IPS-20b (cell line): ENCODE measurements around the gene CTXND1.
A peak's percentile ranks its signal among the peaks of the same experiment; 100 is the strongest.

Source experiments
- H3K27ac ChIP-seq: one replicate; pipeline ENCODE4 v1.5.1; 2013; ENCODE audit warnings: low read length
- H3K27me3 ChIP-seq: 2 replicates; pipeline ENCODE4 v1.6.1; 2013; ENCODE audit warnings: mild to moderate bottlenecking, low read length, inconsistent platforms; ENCODE audit not compliant: insufficient read depth
- H3K36me3 ChIP-seq: 2 replicates; pipeline ENCODE4 v1.6.1; 2013; ENCODE audit warnings: low read depth, mild to moderate bottlenecking, inconsistent platforms, low read length, moderate library complexity; ENCODE audit not compliant: insufficient read depth
- H3K4me1 ChIP-seq: 2 replicates; pipeline ENCODE4 v1.6.1; 2013; ENCODE audit warnings: mild to moderate bottlenecking, control low read depth, inconsistent platforms, low read length, moderate library complexity; ENCODE audit not compliant: insufficient read depth
- H3K4me3 ChIP-seq: 2 replicates; pipeline ENCODE4 v1.5.1; 2013; ENCODE audit warnings: mild to moderate bottlenecking, low read length, inconsistent platforms
- H3K9ac ChIP-seq: 2 replicates; pipeline ENCODE4 v1.6.1; 2013; ENCODE audit warnings: low read depth, mild to moderate bottlenecking, inconsistent platforms, low read length, moderate library complexity
- H3K9me3 ChIP-seq: 2 replicates; pipeline ENCODE4 v1.6.1; 2013; ENCODE audit warnings: mild to moderate bottlenecking, low read depth, low read length, inconsistent platforms; ENCODE audit not compliant: insufficient read depth

CTXND1 gene

GRCh38 chr15:80231371-80231770 lies 20.6 kb downstream of the CTXND1 start:
- Histone ChIP-seq H3K36me3 (no peaks in the 10 kb centered on the region), H3K27ac (no peak overlapping the region), H3K4me1 (peaks cover 4% of the 10 kb centered on the region; the same call in 1 of the 2 replicates), H3K27me3 (no peaks in the 10 kb centered on the region), H3K9ac (no peak overlapping the region), H3K9me3 (no peaks in the 10 kb centered on the region), H3K4me3 (no peak overlapping the region)

GRCh38 chr15:80228959-80229610 lies 22.9 kb downstream of the CTXND1 start:
- H3K4me1 ChIP-seq = peaks cover 4% of the 10 kb centered on the region; the same call in 1 of the 2 replicates
- H3K27me3 ChIP-seq = no peaks in the 10 kb centered on the region
- H3K36me3 ChIP-seq = no peaks in the 10 kb centered on the region
- no peaks in the 10 kb centered on the region for H3K9me3 ChIP-seq
- H3K9ac ChIP-seq = no peak overlapping the region
- H3K27ac ChIP-seq = no peak overlapping the region
- no peak overlapping the region for H3K4me3 ChIP-seq

- H3K27ac ChIP-seq = no peak overlapping the region
- H3K9ac ChIP-seq = no peak overlapping the region
- H3K36me3 ChIP-seq = no peaks in the 10 kb centered on the region
- H3K4me1 ChIP-seq = no peaks in the 10 kb centered on the region
- no peak overlapping the region for H3K4me3 ChIP-seq
- no peaks in the 10 kb centered on the region for H3K9me3 ChIP-seq
- no peaks in the 10 kb centered on the region for H3K27me3 ChIP-seq
Observed at GRCh38 chr15:80219955-80220354, 32.1 kb downstream of the CTXND1 start.

- H3K9ac ChIP-seq = no peak overlapping the region
- no peak overlapping the region for H3K4me3 ChIP-seq
- H3K4me1 ChIP-seq = no peaks in the 10 kb centered on the region
- H3K9me3 ChIP-seq = no peaks in the 10 kb centered on the region
- no peaks in the 10 kb centered on the region for H3K36me3 ChIP-seq
- H3K27ac ChIP-seq = no peak overlapping the region
- H3K27me3 ChIP-seq = no peaks in the 10 kb centered on the region
Observed at GRCh38 chr15:80217327-80217900, 34.6 kb downstream of the CTXND1 start.

- no peak overlapping the region for H3K4me3 ChIP-seq
- no peaks in the 10 kb centered on the region for H3K4me1 ChIP-seq
- no peaks in the 10 kb centered on the region for H3K36me3 ChIP-seq
- no peaks in the 10 kb centered on the region for H3K27me3 ChIP-seq
- no peak overlapping the region for H3K9ac ChIP-seq
- no peak overlapping the region for H3K27ac ChIP-seq
- no peaks in the 10 kb centered on the region for H3K9me3 ChIP-seq
Observed at GRCh38 chr15:80216911-80217310, 35.1 kb downstream of the CTXND1 start.

GRCh38 chr15:80216141-80216540 lies 35.9 kb downstream of the CTXND1 start:
- Histone ChIP-seq H3K27ac (no peak overlapping the region), H3K9ac (no peak overlapping the region), H3K36me3 (no peaks in the 10 kb centered on the region), H3K9me3 (no peaks in the 10 kb centered on the region), H3K4me1 (no peaks in the 10 kb centered on the region), H3K4me3 (no peak overlapping the region), H3K27me3 (no peaks in the 10 kb centered on the region)

GRCh38 chr15:80214910-80215309 lies 37.1 kb downstream of the CTXND1 start:
- no peaks in the 10 kb centered on the region for H3K9me3 ChIP-seq
- H3K27me3 ChIP-seq = no peaks in the 10 kb centered on the region
- H3K4me3 ChIP-seq = no peak overlapping the region
- H3K27ac ChIP-seq = no peak overlapping the region
- no peaks in the 10 kb centered on the region for H3K36me3 ChIP-seq
- H3K9ac ChIP-seq = no peak overlapping the region
- H3K4me1 ChIP-seq = no peaks in the 10 kb centered on the region

- no peak overlapping the region for H3K27ac ChIP-seq
- peaks cover 11% of the 10 kb centered on the region; the same call in 1 of the 2 replicates for H3K4me1 ChIP-seq
- no peaks in the 10 kb centered on the region for H3K36me3 ChIP-seq
- H3K9me3 ChIP-seq = no peaks in the 10 kb centered on the region
- no peak overlapping the region for H3K9ac ChIP-seq
- H3K4me3 ChIP-seq = no peak overlapping the region
- H3K27me3 ChIP-seq = no peaks in the 10 kb centered on the region
Observed at GRCh38 chr15:80211976-80212375, 40.0 kb downstream of the CTXND1 start.

- no peaks in the 10 kb centered on the region for H3K27me3 ChIP-seq
- no peaks in the 10 kb centered on the region for H3K9me3 ChIP-seq
- H3K9ac ChIP-seq = no peak overlapping the region
- peaks cover 11% of the 10 kb centered on the region; the same call in 1 of the 2 replicates for H3K4me1 ChIP-seq
- no peak overlapping the region for H3K27ac ChIP-seq
- H3K36me3 ChIP-seq = no peaks in the 10 kb centered on the region
- no peak overlapping the region for H3K4me3 ChIP-seq
Observed at GRCh38 chr15:80210611-80211573, 41.1 kb downstream of the CTXND1 start.

- Histone ChIP-seq H3K4me3 (no peak overlapping the region), H3K4me1 (peaks cover 11% of the 10 kb centered on the region; the same call in 1 of the 2 replicates), H3K27me3 (no peaks in the 10 kb centered on the region), H3K9ac (no peak overlapping the region), H3K27ac (no peak overlapping the region), H3K36me3 (no peaks in the 10 kb centered on the region), H3K9me3 (no peaks in the 10 kb centered on the region)
Observed at GRCh38 chr15:80208758-80209734, 43.0 kb downstream of the CTXND1 start.

GRCh38 chr15:80207887-80208286 lies 44.1 kb downstream of the CTXND1 start:
- Histone ChIP-seq H3K4me3 (peak overlapping the region; percentile 3; the same call in 1 of the 2 replicates), H3K4me1 (peaks cover 11% of the 10 kb centered on the region; the same call in 1 of the 2 replicates), H3K27ac (no peak overlapping the region), H3K36me3 (no peaks in the 10 kb centered on the region), H3K27me3 (no peaks in the 10 kb centered on the region), H3K9ac (no peak overlapping the region), H3K9me3 (no peaks in the 10 kb centered on the region)
